ENCODE measurements around the gene TRIM3.

The TRIM3 gene

GRCh38 chr11:6405052-6405667 is 68.6 kb downstream of the TRIM3 start:
- no peak overlapping the region for H3K4me3 ChIP-seq (ENCODE audit: low read depth, low read length)
- TF ChIP-seq, protein P1, sequence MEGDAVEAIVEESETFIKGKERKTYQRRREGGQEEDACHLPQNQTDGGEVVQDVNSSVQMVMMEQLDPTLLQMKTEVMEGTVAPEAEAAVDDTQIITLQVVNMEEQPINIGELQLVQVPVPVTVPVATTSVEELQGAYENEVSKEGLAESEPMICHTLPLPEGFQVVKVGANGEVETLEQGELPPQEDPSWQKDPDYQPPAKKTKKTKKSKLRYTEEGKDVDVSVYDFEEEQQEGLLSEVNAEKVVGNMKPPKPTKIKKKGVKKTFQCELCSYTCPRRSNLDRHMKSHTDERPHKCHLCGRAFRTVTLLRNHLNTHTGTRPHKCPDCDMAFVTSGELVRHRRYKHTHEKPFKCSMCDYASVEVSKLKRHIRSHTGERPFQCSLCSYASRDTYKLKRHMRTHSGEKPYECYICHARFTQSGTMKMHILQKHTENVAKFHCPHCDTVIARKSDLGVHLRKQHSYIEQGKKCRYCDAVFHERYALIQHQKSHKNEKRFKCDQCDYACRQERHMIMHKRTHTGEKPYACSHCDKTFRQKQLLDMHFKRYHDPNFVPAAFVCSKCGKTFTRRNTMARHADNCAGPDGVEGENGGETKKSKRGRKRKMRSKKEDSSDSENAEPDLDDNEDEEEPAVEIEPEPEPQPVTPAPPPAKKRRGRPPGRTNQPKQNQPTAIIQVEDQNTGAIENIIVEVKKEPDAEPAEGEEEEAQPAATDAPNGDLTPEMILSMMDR (IDR thresholded peaks at IDR 0.05; ENCODE audit: control insufficient read depth, extremely low read depth, insufficient read depth): no peak
- DNase-seq (ENCODE audit: low read depth): no peak

GRCh38 chr11:6404342-6405051 is 69.2 kb downstream of the TRIM3 start:
- DNase-seq (ENCODE audit: low read depth): no peak
- TF ChIP-seq, protein P1 (IDR thresholded peaks at IDR 0.05; ENCODE audit: control insufficient read depth, extremely low read depth, insufficient read depth): no peak
- H3K4me3 ChIP-seq (ENCODE audit: low read depth, low read length): no peak overlapping the region

GRCh38 chr11:6403539-6403938 is 70.2 kb downstream of the TRIM3 start:
- no peak overlapping the region for H3K4me3 ChIP-seq (ENCODE audit: low read depth, low read length)
- DNase-seq (ENCODE audit: low read depth): no peak
- TF ChIP-seq, protein P1 (IDR thresholded peaks at IDR 0.05; ENCODE audit: control insufficient read depth, extremely low read depth, insufficient read depth): no peak

GRCh38 chr11:6402561-6402981 is 71.2 kb downstream of the TRIM3 start:
- DNase-seq (ENCODE audit: low read depth): no peak
- H3K4me3 ChIP-seq (ENCODE audit: low read depth, low read length): no peak overlapping the region
- TF ChIP-seq, protein P1 (IDR thresholded peaks at IDR 0.05; ENCODE audit: control insufficient read depth, extremely low read depth, insufficient read depth): no peak

DNA sequence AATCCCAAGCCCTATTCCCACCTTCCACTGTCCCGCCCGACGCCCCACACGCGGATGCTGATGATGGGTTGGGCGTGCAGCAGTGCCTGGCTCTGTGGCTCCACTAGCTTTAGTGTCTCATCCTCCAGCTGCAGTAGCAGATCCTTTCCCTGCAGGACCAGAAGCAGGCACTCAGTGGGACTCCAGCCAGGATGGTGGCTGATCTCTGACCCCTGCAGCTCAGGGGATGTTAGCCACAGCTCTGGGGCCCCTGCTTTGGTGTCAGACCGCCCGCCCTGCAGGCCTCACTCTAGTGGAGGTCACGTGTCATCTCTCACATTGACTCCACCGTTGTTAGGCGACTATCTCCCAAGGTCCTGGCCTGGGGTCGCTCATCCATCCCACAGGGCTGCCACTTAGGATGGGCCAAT is 71.7 kb downstream of the TRIM3 start:
- TF ChIP-seq, protein P1 (IDR thresholded peaks at IDR 0.05; ENCODE audit: control insufficient read depth, extremely low read depth, insufficient read depth): no peak
- no peak for DNase-seq (ENCODE audit: low read depth)
- no peak overlapping the region for H3K4me3 ChIP-seq (ENCODE audit: low read depth, low read length)

- DNase-seq (ENCODE audit: low read depth): no peak
- H3K4me3 ChIP-seq (ENCODE audit: low read depth, low read length): no peak overlapping the region
- TF ChIP-seq, protein P1 (IDR thresholded peaks at IDR 0.05; ENCODE audit: control insufficient read depth, extremely low read depth, insufficient read depth): no peak
Observed at GRCh38 chr11:6401464-6401863, 72.3 kb downstream of the TRIM3 start.
